KOPT-K1 (cell line): ENCODE measurements around the gene PANX2.
"Not testable (repeated sequence)": the region's sequence is repeated elsewhere in the genome, so short reads cannot be mapped to it uniquely, and the experiment has no call there.

Experiments
- H3K27ac ChIP-seq: fragments of 200-600 bp; sonication (generic); 2 replicates; pipeline ENCODE4 v1.5.1; 2016; ENCODE audit warnings: antibody characterized with exemption, mild to moderate bottlenecking, low read depth, low read length; ENCODE audit not compliant: poor library complexity, severe bottlenecking
- H3K36me3 ChIP-seq: fragments of 200-600 bp; sonication (generic); 2 replicates; pipeline ENCODE4 v1.5.1; 2017; ENCODE audit warnings: antibody characterized with exemption, mild to moderate bottlenecking, low read length, moderate library complexity; ENCODE audit not compliant: insufficient read depth
- H3K9me3 ChIP-seq: fragments of 200-600 bp; sonication (generic); 2 replicates; pipeline ENCODE4 v1.5.1; 2017; ENCODE audit warnings: antibody characterized with exemption, low read length, mild to moderate bottlenecking; ENCODE audit not compliant: insufficient read depth, poor library complexity, severe bottlenecking

Gene PANX2

GRCh38 chr22:50194037-50194805 lies 23.7 kb downstream of the PANX2 start:
- peaks cover 65% of the 10 kb centered on the region for H3K36me3 ChIP-seq
- no peaks in the 10 kb centered on the region for H3K9me3 ChIP-seq
- H3K27ac ChIP-seq, result peak overlapping the region; percentile 98

DNA sequence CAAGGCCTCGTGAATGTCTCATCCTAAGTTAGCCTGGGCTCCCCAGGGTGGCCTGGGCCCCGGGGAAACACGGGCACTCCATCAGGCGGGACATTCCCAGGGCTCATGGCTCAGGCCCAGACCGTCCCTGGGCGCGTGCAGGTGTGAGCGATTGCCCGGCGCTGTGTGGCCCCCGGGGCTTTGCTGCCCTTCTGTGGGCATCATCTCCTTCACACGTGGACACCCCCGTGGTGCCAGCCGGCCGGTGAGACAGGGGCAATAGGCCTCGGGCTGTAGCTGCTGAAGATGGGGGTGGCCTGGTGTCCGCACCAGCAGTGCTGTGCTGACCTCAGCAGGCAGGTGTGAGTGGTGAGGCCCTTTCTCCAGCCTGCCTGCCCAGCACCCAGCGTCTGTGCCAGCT lies 25.7 kb downstream of the PANX2 start:
- H3K27ac ChIP-seq, result no peak overlapping the region

DNA sequence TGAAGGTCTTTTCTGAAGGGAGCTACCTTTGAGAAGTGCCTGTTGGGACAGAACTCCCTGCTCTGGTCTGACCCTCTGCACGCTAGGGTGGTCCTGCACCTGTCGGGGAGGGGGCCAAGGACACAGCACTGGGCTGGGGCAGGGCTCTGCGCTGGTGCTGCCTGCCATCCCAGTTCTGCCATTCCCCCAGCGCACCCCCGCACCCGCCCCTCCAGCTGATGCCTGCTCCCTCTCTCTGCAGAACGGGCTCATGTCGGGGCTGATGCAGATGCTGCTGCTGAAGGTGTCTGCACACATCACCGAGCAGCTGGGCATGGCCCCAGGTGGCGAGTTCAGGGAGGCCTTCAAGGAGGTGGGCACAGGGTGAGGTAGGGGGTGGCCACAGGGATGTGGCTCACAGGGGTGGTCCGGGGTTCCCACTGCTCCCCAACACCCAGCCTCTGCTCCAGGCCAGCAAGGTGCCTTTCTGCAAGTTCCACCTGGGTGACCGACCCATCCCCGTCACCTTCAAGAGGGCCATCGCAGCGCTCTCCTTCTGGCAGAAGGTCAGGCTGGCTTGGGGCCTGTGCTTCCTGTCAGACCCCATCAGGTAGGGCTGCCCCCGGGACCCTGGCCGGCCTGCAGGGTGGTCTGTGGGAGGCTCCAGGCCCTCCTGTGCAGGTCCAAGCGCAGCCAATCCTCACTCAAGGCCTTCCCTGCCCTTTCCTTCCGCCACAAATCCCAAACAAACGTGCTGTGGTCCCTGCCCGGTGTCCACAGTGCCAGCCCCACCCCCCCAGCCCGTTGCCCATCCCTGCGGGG lies 26.7 kb downstream of the PANX2 start:
- Histone ChIP-seq H3K9me3 (no peaks in the 10 kb centered on the region), H3K36me3 (peaks cover 71% of the 10 kb centered on the region), H3K27ac (no peak overlapping the region)

More for the DNA sequence above, 25.7 kb downstream of the PANX2 start:
- Histone ChIP-seq H3K9me3 (no peaks in the 10 kb centered on the region), H3K36me3 (peaks cover 71% of the 10 kb centered on the region)

DNA sequence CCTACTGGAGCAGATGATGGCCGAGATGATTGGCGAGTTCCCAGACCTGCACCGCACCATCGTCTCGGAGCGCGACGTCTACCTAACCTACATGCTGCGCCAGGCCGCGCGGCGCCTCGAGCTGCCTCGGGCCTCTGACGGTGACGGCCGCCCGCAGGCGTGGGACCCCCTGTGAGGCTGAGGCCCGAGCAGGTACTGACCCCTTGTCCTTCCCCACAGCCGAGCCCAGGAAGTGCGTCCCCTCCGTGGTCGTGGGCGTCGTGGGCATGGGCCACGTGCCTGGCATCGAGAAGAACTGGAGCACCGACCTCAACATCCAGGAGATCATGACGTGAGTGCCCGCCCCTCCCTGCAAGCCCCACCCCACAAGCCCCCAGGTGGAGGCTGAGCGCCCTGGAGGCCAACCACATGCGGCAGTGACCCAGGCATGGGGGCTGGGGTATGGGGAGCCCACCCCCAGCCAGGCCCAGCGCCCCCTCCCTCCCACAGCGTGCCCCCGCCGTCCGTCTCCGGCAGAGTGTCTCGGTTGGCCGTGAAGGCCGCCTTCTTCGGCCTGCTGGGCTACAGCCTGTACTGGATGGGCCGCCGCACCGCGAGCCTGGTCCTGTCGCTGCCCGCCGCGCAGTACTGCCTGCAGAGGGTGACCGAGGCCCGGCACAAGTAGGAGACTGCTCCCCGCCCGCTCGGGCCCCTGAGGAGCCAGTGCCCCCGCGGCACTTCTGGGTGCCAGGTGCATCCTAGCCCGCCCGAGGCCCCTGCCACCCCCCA lies 27.5 kb downstream of the PANX2 start:
- no peak overlapping the region for H3K27ac ChIP-seq
- H3K36me3 ChIP-seq, result peaks cover 72% of the 10 kb centered on the region
- H3K9me3 ChIP-seq, result no peaks in the 10 kb centered on the region

DNA sequence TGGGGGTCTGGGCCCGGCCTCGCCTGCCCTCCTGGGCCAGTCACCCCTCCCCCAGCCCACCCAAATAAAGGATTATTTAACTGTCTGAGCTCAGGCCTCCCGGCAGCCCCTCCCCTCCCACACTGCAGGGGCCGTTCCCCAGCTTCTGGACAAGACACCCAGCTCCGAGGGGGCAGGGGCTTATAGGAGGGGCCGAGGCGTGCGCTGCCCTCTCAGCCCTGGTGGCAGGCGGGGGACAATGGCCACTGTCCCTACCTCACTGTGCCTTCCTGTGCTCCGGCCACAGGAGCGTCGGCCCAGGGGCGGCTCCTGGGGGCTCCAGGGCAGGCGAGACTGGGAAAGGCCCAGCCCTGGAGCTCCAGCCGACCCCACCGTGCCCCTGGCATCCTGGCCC lies 28.1 kb downstream of the PANX2 start:
- Histone ChIP-seq H3K36me3 (peaks cover 72% of the 10 kb centered on the region), H3K27ac (no peak overlapping the region), H3K9me3 (no peaks in the 10 kb centered on the region)

GRCh38 chr22:50199251-50199721 lies 28.8 kb downstream of the PANX2 start:
- H3K27ac ChIP-seq, result peak overlapping the region; percentile 83

GRCh38 chr22:50199829-50200460 lies 29.4 kb downstream of the PANX2 start:
- peak overlapping the region; percentile 83 for H3K27ac ChIP-seq
- H3K9me3 ChIP-seq, result no peaks in the 10 kb centered on the region
- H3K36me3 ChIP-seq, result peaks cover 72% of the 10 kb centered on the region

More at GRCh38 chr22:50199251-50199721, 28.8 kb downstream of the PANX2 start:
- Histone ChIP-seq H3K36me3 (peaks cover 72% of the 10 kb centered on the region), H3K9me3 (no peaks in the 10 kb centered on the region)

DNA sequence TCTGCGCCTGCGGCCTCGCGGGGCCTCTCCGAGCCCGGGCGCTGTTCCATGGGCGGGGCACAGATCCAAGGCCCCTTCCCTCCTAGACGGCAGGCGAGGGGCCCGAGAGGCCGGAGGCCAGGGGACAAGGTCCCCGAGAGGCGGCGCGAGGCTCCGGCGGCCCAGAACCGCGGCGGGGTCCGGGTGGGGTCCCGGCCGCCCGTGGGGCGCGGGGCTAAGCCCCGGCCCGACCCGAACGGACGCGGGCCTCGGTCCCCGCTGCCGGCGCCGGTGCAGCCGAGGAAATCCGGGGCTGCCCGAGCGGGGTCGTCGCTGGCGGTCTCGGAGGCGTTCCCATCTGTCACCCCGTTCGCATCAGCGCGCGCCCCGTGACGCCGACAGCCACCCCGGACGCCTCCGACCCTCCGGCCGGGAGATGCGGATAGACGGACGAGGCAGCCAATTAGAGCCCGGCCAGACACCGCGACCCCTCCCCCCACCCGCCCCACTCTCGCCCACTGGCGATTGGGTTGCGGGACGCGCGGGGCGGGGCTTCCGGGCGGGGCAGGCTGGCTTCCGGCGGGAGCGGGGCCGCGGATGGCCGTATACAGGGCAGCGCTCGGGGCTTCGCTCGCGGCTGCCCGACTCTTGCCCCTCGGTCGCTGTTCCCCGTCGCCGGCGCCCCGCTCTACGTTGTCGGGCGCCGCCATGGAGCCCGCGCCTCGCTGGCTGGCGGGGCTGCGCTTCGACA lies 30.1 kb downstream of the PANX2 start, which contains the start of gene SELENOO:
TSS of gene SELENOO (plus strand) at position 551 of the 730 bp plus-strand sequence. CDS start at position 577, 26 bp downstream.
- peaks cover 72% of the 10 kb centered on the region for H3K36me3 ChIP-seq
- H3K9me3 ChIP-seq, result no peaks in the 10 kb centered on the region
- H3K27ac ChIP-seq, result peak within 1 kb of the TSS; percentile 83

GRCh38 chr22:50201191-50202129 lies 30.9 kb downstream of the PANX2 start:
- H3K36me3 ChIP-seq, result peaks cover 72% of the 10 kb centered on the region
- H3K27ac ChIP-seq, result peak overlapping the region; percentile 83
- H3K9me3 ChIP-seq, result no peaks in the 10 kb centered on the region

GRCh38 chr22:50202130-50202666 lies 31.7 kb downstream of the PANX2 start:
- Histone ChIP-seq H3K36me3 (peaks cover 71% of the 10 kb centered on the region), H3K27ac (peak overlapping the region; percentile 83), H3K9me3 (no peaks in the 10 kb centered on the region)

- Histone ChIP-seq H3K36me3 (peaks cover 71% of the 10 kb centered on the region), H3K27ac (no peak overlapping the region), H3K9me3 (no peaks in the 10 kb centered on the region)
These were observed 32.8 kb downstream of the PANX2 start for GRCh38 chr22:50203288-50203687.

DNA sequence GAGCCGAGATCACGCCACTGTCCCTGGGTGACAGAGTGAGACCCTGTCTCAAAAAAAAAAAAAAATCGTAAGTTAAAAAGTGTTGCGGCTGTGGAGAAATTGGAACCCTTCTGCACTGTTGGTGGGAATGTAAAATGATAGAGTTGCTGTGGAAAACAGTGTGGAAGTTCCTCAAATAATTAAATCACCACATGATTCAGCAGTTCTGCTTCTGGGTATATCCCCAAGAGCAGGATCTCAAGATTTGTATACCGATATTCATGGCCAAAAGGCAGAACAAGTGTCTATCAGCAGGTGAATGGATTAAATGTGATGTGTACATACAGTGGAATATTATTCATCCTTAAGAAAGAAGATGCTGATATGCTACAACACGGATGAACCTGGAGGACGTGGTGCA lies 34.0 kb downstream of the PANX2 start:
- H3K27ac ChIP-seq, result no peak overlapping the region
- peaks cover 69% of the 10 kb centered on the region for H3K36me3 ChIP-seq
- H3K9me3 ChIP-seq, result no peaks in the 10 kb centered on the region

- not testable (repeated sequence) for H3K27ac ChIP-seq, H3K9me3 ChIP-seq
- H3K36me3 ChIP-seq, result peaks cover 69% of the 10 kb centered on the region
These were observed 34.5 kb downstream of the PANX2 start for GRCh38 chr22:50204998-50205397.
